HS-27A (cell line): ENCODE measurements around the gene RAB8A.
"Not testable (repeated sequence)": the region's sequence is repeated elsewhere in the genome, so short reads cannot be mapped to it uniquely, and the experiment has no call there.

Source experiments
- DNase-seq: peaks from one replicate; pipeline ENCODE4 v3.0.0-alpha.2; 2012; ENCODE audit warnings: low read depth, missing footprints

The RAB8A gene

DNA sequence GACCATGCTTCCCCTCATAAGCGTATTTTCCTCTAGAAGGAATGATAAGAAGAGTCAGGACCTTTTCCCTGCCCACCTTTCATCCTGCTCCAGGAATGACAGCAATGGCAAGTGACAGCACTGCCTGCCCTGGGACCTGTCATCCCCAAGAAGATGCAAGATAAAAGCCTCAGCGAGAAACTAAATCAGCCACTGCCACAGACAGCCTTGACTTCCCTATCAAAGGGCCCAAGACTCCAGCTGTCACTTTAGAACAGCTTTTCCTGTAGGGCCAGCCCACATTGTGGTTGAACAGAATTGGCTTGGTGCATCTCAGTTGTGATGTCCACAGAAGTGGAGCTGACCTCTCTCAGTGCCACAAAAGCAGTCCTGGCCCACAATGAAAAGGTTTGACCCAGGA lies 1.1 kb downstream of the RAB8A start:
- no peak for DNase-seq

GRCh38 chr19:16113727-16114126 lies 2.0 kb downstream of the RAB8A start:
- DNase-seq: no peak

GRCh38 chr19:16115301-16116039 lies 3.8 kb downstream of the RAB8A start:
- DNase-seq: no peak

- no peak for DNase-seq
These were observed 4.4 kb downstream of the RAB8A start for GRCh38 chr19:16116067-16116466.

DNA sequence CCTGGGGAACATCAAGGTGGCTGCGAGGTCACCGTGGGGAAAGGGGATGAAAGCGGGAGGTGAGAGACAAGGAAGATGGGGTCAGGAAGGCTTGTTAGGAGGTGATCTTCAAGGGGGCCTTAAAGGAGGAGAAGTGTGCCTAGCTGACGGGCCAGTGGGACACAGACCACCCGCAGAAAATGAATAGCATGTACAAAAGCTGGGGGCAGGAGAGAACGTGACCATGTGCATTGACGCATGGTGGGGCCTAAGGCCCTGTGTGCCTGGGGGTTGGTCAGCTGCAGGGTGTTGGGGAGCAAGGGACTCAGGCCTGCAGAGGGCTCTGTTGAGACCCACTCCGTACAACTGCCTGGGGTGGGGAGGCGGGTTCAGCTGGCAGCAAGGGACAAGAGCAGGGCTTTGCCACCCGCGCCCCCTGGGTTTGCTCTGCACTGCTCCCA lies 5.9 kb downstream of the RAB8A start:
- DNase-seq: no peak

DNA sequence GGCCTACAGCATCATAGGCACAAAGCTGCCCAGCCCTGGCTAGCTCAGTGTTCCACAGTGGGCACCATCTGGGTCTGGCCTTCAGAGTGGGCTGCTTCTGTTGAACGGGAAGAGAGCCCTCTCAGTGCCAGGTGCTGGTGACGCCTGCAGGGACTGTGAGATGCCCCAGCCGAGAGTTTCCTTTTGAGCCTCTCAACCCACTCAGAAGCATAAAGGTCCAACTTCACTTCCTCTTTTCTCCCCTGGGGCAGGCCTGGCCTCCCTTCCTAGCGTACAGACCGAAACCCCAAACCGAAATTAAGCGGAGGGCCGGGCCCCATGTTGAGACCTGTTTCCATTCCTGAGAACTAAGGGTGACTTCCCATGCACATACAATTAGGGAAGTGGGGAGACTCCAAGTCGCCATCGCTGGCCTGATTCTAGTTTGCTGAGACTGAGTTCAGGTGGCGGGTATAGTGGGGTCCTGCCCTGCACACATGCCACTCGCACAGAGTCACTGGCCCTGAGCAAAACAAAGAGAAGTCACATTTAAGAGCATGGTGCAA lies 6.9 kb downstream of the RAB8A start:
- no peak for DNase-seq

GRCh38 chr19:16119075-16119857 lies 7.6 kb downstream of the RAB8A start:
- DNase-seq: not testable (repeated sequence)

DNA sequence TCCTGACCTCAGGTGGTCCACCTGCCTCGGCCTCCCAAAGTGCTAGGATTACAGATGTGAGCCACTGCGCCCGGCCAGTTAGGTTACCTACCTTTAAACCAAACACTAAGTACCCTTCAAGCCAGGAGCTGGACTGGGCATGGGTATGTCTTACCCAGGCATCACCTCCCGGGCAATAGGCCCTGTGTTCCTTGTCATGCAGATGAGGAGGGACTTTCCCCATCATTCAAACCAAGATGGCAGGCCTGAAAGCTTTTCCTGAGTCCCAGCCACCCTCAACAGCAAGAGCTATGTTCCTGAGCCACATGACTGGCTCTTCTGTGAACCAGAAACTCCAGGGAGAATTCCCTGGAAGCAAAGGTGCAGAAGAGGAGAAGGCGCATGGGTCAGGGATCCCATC lies 9.5 kb downstream of the RAB8A start:
- DNase-seq: no peak

DNA sequence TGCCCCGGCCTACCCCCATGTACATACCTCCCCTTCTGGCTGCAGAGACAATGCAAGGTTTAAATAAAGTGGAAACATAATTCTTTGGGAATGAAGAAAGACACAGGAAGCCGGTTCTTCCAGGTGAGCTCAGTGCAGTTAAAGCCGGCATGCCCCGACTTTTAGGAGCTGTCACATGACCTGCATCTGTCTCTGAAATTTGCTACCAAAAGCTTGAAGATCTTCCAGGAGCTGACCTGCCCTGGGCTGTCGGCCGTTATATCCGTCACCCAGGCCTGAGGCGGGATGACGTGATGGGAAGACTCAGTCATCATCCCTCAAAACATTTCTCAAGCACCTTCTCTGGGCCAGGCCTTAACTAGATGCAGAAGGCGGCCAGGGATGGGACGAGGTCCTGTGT lies 10.3 kb downstream of the RAB8A start:
- DNase-seq: no peak

DNA sequence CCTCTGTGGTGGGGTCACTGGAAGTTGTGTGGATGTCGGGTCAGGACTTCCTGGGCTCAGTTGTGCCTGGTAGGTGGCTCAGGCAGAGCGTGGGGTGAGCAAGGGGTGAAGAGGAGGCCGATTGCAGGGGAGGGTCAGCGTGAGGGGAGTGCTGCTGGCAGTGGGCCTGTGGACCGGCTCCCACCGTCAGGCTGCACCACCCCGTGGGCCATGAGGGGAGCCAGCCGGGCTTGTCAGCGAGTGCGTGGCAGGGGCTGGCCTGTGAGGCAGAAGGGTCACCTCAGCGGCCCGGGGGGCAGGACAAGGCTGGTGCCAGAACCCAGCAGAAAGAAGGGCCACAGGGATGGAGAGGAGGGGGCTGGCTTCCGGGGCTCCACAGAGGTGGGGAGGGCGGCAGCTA lies 13.3 kb downstream of the RAB8A start:
- no peak for DNase-seq

DNA sequence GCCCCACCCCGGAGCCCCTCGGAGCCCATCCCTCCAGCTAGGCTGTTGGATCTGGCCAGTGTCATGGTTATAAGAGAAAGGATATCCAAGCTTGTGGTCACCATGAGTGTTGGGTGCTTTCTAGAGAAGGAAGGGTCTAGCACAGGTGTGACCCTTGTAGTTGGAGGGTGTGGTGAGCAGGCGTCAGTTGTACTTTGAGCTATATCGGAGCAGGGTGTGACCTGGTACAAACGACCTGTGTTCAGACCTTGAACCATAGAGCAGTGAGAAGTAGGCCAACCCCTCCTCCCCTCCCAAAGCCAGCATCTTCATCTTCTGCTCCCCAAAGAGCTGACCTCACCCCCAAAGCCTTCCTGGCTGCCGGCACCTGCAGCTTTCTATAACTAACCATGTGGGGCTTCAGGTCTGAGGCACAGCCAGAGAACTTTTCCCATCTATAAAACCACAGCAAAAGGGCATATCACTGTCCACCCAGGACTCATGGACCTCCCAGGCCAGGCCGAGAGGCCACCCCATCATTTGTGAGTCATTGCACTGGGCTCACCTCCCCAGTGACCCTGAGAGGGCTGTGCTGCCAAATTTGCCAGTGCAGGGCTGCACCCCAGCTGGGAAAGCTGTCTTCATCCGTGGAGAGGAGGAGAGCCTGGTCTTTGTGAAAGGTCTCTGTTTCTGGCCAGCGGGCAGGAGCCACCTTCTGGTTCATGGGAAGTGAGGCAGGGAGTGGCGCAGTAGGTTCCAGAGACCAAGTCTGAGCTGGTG lies 14.2 kb downstream of the RAB8A start:
- DNase-seq: no peak

DNA sequence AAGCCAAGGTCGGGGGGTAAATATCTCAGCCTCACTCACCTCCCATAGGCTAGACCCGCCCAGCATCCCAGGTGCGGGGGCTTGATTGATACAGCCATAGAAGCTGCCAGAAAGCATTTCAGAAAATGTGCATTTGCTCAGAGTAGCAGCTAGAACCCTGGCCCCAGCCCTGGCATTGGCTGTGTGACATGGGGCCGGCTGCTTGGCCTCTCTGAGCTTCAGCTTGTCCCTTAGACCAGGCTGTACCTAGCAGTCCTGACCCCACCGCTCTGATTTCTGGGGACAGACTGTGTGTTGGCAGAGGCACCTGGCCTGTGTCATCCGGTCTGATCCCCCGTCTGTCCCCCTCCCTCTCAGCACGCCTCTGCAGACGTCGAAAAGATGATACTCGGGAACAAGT lies 15.4 kb downstream of the RAB8A start:
- DNase-seq: no peak

- DNase-seq: no peak
These were observed 16.2 kb downstream of the RAB8A start for GRCh38 chr19:16127776-16128371.

GRCh38 chr19:16131648-16132047 lies 20.0 kb downstream of the RAB8A start:
- no peak for DNase-seq

GRCh38 chr19:16133818-16134217 lies 22.1 kb downstream of the RAB8A start:
- DNase-seq: no peak

- DNase-seq: no peak
These were observed 22.8 kb downstream of the RAB8A start for GRCh38 chr19:16134510-16134909.

DNA sequence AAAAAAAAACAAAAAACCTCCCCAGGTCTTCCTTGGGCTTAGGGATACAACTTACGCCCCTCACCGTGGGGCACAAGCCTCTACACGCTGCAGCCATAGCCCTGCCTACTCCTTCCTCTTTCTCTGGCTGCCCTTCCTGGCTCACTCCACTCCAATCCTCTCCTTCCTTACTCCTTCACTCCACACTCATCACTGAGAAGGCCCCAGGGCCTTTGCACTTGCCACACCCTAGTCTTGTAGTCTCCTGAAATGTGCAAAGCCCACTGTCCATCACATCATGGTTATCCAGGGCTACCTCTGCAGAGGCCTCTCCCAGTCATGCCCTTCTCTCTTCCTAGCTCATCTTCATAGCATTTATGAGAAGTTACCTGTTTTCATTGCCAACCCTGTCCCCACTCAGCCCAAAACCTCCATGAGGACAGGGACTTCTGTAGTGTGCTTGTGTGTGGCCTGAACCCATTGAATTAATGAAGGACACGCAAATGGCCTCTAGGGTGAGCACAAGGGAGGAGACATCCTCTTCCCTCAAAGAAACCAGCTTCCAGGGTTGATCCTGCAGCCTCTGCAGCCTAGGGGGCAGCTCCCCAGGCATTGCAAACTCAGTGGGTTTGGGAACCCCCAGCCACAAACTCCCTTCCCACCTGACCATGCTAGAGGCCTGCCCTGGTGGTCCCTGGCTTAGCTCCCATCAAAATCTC lies 23.9 kb downstream of the RAB8A start:
- DNase-seq: no peak

GRCh38 chr19:16136185-16136999 lies 24.7 kb downstream of the RAB8A start:
- DNase-seq: no peak

DNA sequence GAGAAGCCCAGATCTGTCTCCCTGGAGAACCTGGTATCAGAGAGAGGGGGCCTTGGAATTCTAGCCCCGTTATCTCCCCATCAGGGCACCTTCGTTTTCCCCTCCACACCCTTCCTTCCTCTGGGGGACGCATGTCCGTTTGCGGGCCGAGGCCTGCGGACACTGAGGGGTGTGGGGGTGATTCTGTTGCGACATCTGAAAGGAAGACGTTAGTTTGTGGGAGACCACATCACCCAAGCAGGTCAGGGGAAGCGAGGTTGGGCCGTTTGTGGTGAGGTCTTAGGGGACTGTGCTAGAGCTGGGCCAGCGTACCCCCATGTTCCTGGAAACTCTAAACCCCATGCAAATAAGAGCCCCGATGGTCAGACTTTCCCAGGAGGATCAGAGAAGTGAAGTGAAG lies 28.1 kb downstream of the RAB8A start:
- DNase-seq: no peak

- DNase-seq: no peak
These were observed 29.4 kb downstream of the RAB8A start for GRCh38 chr19:16141043-16141442.
